Measurements from ENCODE around the gene ATOH8. TPM values are rescaled to one million over a fixed set of nuclear protein-coding genes. Genes with fewer than 3 reads are reported as not detected.

Gene ATOH8
- total RNA-seq, 1 donor from 2014 or later: 2.2 TPM

DNA sequence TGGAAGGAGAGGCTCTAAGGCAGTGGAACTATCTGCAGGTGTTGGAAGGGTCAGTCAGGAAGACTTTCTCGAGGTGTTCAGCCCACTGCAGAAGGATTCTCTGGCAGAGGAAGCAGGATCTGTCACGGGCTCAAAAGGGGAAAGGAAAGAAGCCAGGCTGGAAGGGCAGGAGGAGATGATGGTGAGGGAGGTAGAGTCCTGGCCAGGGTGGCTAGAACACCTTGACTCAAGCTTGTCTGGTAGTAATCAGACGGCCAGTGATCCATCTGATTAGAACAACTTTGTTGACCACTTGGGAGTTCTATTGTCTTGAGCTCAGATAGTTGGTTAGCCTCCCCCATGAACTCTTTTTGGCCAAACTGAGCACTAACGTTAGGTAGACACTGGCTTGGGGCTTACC is 9.7 kb upstream of the ATOH8 start:
- H3K4me3 Mint-ChIP-seq (ENCODE audit: unreplicated experiment): no peak overlapping the region
- H3K27ac Mint-ChIP-seq (ENCODE audit: unreplicated experiment): no peak overlapping the region
- peaks cover 1% of the 10 kb centered on the region for H3K36me3 Mint-ChIP-seq (ENCODE audit: low read depth)
- H3K27me3 Mint-ChIP-seq (ENCODE audit: low read depth): peaks cover 12% of the 10 kb centered on the region
- TF ChIP-seq, protein P1, sequence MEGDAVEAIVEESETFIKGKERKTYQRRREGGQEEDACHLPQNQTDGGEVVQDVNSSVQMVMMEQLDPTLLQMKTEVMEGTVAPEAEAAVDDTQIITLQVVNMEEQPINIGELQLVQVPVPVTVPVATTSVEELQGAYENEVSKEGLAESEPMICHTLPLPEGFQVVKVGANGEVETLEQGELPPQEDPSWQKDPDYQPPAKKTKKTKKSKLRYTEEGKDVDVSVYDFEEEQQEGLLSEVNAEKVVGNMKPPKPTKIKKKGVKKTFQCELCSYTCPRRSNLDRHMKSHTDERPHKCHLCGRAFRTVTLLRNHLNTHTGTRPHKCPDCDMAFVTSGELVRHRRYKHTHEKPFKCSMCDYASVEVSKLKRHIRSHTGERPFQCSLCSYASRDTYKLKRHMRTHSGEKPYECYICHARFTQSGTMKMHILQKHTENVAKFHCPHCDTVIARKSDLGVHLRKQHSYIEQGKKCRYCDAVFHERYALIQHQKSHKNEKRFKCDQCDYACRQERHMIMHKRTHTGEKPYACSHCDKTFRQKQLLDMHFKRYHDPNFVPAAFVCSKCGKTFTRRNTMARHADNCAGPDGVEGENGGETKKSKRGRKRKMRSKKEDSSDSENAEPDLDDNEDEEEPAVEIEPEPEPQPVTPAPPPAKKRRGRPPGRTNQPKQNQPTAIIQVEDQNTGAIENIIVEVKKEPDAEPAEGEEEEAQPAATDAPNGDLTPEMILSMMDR (IDR thresholded peaks at IDR 0.05): no peak
- no peaks in the 10 kb centered on the region for H3K9me3 Mint-ChIP-seq (ENCODE audit: low read depth)
- no peak for DNase-seq (ENCODE audit: low spot score)
- H3K4me1 Mint-ChIP-seq (ENCODE audit: low read depth): peaks cover 54% of the 10 kb centered on the region

DNA sequence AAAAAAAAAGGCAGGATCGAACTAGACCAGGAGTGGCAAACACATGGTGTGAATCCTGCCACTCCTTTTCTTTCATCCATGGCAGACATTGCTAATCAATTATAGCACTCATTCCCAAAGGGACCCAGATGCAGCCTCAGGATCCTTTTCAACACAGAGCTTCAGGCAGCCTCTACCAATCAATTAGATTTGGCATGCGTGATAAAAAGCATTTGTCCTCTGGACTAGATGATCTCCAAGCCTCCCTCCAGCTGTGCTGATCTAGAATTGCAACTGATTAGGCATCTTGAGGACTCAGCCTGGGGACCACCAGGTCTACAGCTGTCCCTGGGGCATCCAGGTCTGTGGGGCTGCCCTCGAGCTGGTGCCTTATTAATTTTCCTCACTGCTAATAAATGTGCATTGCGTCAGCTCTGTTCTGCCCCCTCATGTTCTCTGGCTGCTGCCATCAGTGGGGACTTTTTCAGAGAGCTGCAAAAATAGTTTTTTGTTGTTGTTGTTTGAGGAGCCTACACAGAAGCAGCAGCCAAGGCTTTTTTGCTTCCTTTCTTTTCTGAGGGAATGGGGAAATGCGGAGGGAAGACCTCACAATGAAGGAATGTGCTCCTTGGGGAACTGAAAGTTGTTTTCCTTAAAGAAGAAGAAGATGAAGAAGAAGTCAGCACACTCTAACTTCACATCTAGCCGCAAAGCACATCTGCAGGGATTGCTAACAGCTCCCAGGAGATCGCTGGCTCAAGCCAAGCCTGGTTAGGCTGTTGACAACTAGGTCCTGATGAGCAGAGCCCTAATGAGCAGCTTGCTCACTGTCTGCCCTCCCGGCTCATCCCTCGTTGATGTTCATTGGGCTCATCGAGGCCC is 8.8 kb upstream of the ATOH8 start:
- TF ChIP-seq, protein P1 (IDR thresholded peaks at IDR 0.05): no peak
- H3K9me3 Mint-ChIP-seq (ENCODE audit: low read depth): no peaks in the 10 kb centered on the region
- H3K4me1 Mint-ChIP-seq (ENCODE audit: low read depth): peaks cover 59% of the 10 kb centered on the region
- peaks cover 10% of the 10 kb centered on the region for H3K27me3 Mint-ChIP-seq (ENCODE audit: low read depth)
- no peak for DNase-seq (ENCODE audit: low spot score)
- H3K4me3 Mint-ChIP-seq (ENCODE audit: unreplicated experiment): peak overlapping the region; percentile 18
- H3K36me3 Mint-ChIP-seq (ENCODE audit: low read depth): peaks cover 1% of the 10 kb centered on the region
- H3K27ac Mint-ChIP-seq (ENCODE audit: unreplicated experiment): peak overlapping the region; percentile 22

DNA sequence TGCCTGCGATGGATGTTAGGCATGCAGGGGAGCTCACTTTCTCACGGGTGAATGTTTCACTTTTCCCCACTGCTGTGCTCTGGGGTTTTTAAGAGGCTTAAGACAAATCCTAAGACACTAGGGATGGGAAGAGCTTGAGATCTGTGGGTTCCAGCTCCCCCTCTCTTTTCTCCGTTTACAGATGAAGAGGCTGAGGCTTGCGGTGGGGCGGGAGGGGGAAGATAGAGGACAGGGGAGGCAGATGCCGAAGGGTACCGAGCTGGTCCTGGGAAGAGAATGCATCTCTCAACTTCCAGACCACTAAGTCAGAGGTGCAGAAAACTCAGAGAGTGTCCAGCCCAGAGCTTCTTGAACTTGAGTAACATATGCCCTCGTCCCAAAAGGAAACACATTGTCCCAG is 8.2 kb upstream of the ATOH8 start:
- TF ChIP-seq, protein P1 (IDR thresholded peaks at IDR 0.05): no peak
- H3K9me3 Mint-ChIP-seq (ENCODE audit: low read depth): no peaks in the 10 kb centered on the region
- peaks cover 66% of the 10 kb centered on the region for H3K4me1 Mint-ChIP-seq (ENCODE audit: low read depth)
- H3K27ac Mint-ChIP-seq (ENCODE audit: unreplicated experiment): no peak overlapping the region
- H3K36me3 Mint-ChIP-seq (ENCODE audit: low read depth): peaks cover 1% of the 10 kb centered on the region
- H3K27me3 Mint-ChIP-seq (ENCODE audit: low read depth): peaks cover 10% of the 10 kb centered on the region
- H3K4me3 Mint-ChIP-seq (ENCODE audit: unreplicated experiment): no peak overlapping the region
- no peak for DNase-seq (ENCODE audit: low spot score)

DNA sequence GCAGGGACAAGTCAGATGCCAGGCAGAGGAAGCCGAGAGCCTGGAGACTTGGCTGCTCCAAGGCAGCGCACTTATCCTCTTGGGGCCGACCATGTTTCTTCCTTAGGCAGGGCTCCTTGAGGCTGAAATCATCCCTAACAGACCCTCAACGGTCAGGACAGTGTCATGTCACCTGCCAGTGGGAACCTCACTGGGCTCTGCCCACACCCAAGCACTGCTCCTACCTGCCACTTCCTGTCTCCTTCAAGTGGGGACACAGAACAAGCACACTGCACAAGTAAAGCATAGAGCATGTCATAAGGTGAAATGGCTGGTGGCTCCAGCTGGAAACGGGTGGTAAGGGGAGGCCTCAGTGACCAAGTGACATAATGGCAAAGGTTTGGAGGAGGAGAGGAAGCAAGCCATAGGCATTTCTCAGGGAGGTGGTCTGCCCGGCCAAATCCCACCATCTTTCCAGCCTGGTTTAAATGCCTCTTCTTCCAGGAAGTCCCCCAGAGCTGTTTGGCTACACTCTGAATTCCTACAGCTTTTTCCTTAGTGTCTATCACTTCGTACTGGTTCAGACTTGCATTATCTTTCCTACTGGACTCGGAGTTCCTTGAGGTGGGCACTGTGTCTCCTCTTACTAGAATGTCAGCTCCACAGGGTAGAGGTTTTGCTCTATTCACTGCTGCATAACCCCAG is 7.3 kb upstream of the ATOH8 start:
- peaks cover 10% of the 10 kb centered on the region for H3K27me3 Mint-ChIP-seq (ENCODE audit: low read depth)
- H3K4me1 Mint-ChIP-seq (ENCODE audit: low read depth): peaks cover 70% of the 10 kb centered on the region
- no peak overlapping the region for H3K4me3 Mint-ChIP-seq (ENCODE audit: unreplicated experiment)
- peak overlapping the region; percentile 37 for H3K27ac Mint-ChIP-seq (ENCODE audit: unreplicated experiment)
- TF ChIP-seq, protein P1 (IDR thresholded peaks at IDR 0.05): no peak
- peak; percentile 48 for DNase-seq (ENCODE audit: low spot score)
- H3K9me3 Mint-ChIP-seq (ENCODE audit: low read depth): no peaks in the 10 kb centered on the region
- H3K36me3 Mint-ChIP-seq (ENCODE audit: low read depth): no peaks in the 10 kb centered on the region

DNA sequence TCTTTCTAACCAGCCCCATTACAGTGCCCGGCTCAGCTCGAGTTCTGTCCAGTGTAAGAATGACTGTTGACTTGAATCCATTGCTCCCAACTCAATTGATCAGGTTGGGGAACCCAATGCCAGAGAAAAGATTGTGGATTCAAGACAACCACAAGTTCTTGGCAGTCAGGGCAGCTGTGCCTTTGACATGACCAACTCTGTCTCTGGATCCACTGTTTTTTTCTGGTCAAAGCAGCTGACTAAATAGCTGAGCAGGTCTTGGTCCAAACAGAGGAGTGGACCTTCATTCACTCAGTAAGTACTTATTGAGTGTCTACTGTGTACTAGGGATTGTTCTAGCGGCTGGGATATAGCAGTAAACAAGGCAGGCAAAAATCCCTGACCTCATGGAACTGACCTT is 6.3 kb upstream of the ATOH8 start:
- no peaks in the 10 kb centered on the region for H3K9me3 Mint-ChIP-seq (ENCODE audit: low read depth)
- no peaks in the 10 kb centered on the region for H3K36me3 Mint-ChIP-seq (ENCODE audit: low read depth)
- no peak for DNase-seq (ENCODE audit: low spot score)

More for the DNA sequence above, 6.3 kb upstream of the ATOH8 start:
- Mint-ChIP-seq H3K27me3 (ENCODE audit: low read depth) (peaks cover 15% of the 10 kb centered on the region), H3K4me1 (ENCODE audit: low read depth) (peaks cover 64% of the 10 kb centered on the region), H3K27ac (ENCODE audit: unreplicated experiment) (no peak overlapping the region), H3K4me3 (ENCODE audit: unreplicated experiment) (no peak overlapping the region)
- TF ChIP-seq, protein P1 (IDR thresholded peaks at IDR 0.05): no peak

All from chondrocyte (in vitro differentiated cells).